HepG2 (cell line): ENCODE data around the gene CST11. TPM values are rescaled to one million over a fixed set of nuclear protein-coding genes. Genes with fewer than 3 reads are reported as not detected.

Experiments used
- ATAC-seq: fragments of 200-7000 bp; cut with Tn5 transposase; 3 replicates; pipeline ENCODE4 v1.9.1; 2020; ENCODE audit warnings: mild to moderate bottlenecking, moderate library complexity
- BruUV-seq: library from RNA; stranded (reverse); fragments of 400-500 nt; replicated peaks from 2 replicates; lab custom pipeline; 2021; lab: Mats Ljungman, UMichigan
- CTCF ChIA-PET: fragments of 300-600 bp; formaldehyde crosslinking; extraction: SDS; loops from one replicate; lab custom pipeline; 2021; ENCODE audit warnings: low total read pairs, inconsistent platforms, low intra/inter-chr PET ratio; lab: Yijun Ruan, JAX
- POLR2A ChIA-PET: fragments of 350-600 bp; sonication (Branson Sonifier 250); formaldehyde crosslinking; loops from one replicate; lab custom pipeline; 2020; ENCODE audit warnings: antibody characterized with exemption, inconsistent platforms; lab: Yijun Ruan, JAX
- DNase-seq: peaks from one replicate; pipeline ENCODE4 v3.0.0-alpha.2; 2015; ENCODE audit warnings: low spot score
- FAIRE-seq: peaks from 3 replicates; lab custom pipeline; 2011; peaks lifted over from hg19 to GRCh38; lab: Jason Lieb, UNC
- H2AFZ ChIP-seq: one replicate; pipeline ENCODE4 v1.6.1; 2011; ENCODE audit warnings: low read length, inconsistent platforms
- H3K27ac ChIP-seq: fragments of 300-600 bp; 3 replicates; pipeline ENCODE4 v1.8.0; 2011; ENCODE audit warnings: mixed run types, mild to moderate bottlenecking, mixed read lengths, low read length, inconsistent platforms; ENCODE audit not compliant: insufficient read depth; ENCODE audit errors: extremely low read length
- H3K27me3 ChIP-seq, 2 experiments: fragments of 200-600 bp in 1 of 2; 2 replicates in 1 of 2; 3 replicates in 1 of 2; pipeline versions ENCODE4 v1.6.0 to v1.8.0; 2011; ENCODE audit warnings: low read length in 2 of 2, mild to moderate bottlenecking in 2 of 2, moderate library complexity in 2 of 2, inconsistent platforms in 1 of 2; ENCODE audit not compliant: insufficient read depth in 2 of 2, control insufficient read depth in 1 of 2
- H3K36me3 ChIP-seq, 2 experiments: fragments of 200-600 bp in 1 of 2; replicated peaks in 1 of 2; 2 replicates in 1 of 2; 3 replicates in 1 of 2; pipeline versions ENCODE4 v1.5.1 to v1.8.0; 2011; ENCODE audit warnings: low read length in 2 of 2, inconsistent platforms in 1 of 2; ENCODE audit not compliant: insufficient read depth in 2 of 2, control insufficient read depth in 1 of 2
- H3K4me1 ChIP-seq: 2 replicates; pipeline ENCODE4 v1.5.1; 2012; ENCODE audit warnings: low read length, inconsistent platforms; ENCODE audit not compliant: insufficient read depth
- H3K4me2 ChIP-seq: 2 replicates; pipeline ENCODE4 v1.6.0; 2011; ENCODE audit warnings: low read depth, low read length, inconsistent platforms
- H3K4me3 ChIP-seq, 3 experiments: fragments of 200-600 bp in 1 of 3; sonication (generic), shearing (Covaris generic) in 1 of 3; replicated peaks in 1 of 3; 2 replicates each; pipeline ENCODE4 v1.5.1; 2011 to 2016; ENCODE audit warnings: low read length in 3 of 3, inconsistent platforms in 2 of 3, low read depth in 2 of 3, mild to moderate bottlenecking in 2 of 3, control low read depth in 1 of 3, mixed read lengths in 1 of 3; ENCODE audit not compliant: insufficient read depth in 1 of 3
- H3K79me2 ChIP-seq: one replicate; pipeline ENCODE4 v1.6.1; 2011; ENCODE audit warnings: low read length, inconsistent platforms; ENCODE audit not compliant: insufficient read depth
- H3K9ac ChIP-seq: 2 replicates; pipeline ENCODE4 v1.6.0; 2011; ENCODE audit warnings: mild to moderate bottlenecking, low read depth, low read length, inconsistent platforms; ENCODE audit not compliant: insufficient read depth
- H3K9me3 ChIP-seq: 2 replicates; pipeline ENCODE4 v1.5.1; 2012; ENCODE audit warnings: mild to moderate bottlenecking, low read length
- H4K20me1 ChIP-seq: 2 replicates; pipeline ENCODE4 v1.6.0; 2011; ENCODE audit warnings: inconsistent platforms, mild to moderate bottlenecking, low read length, moderate library complexity; ENCODE audit not compliant: insufficient read depth
- ARID2 ChIP-seq: sonication (generic); formaldehyde crosslinking; IDR thresholded peaks from 2 replicates; pipeline ENCODE4 v1.8.1; 2022; ENCODE audit warnings: mild to moderate bottlenecking, missing genetic modification reagents, borderline replicate concordance
- ELF1 ChIP-seq: sonication (generic); formaldehyde crosslinking; IDR thresholded peaks from 2 replicates; pipeline ENCODE4 v1.4.0; 2020; ENCODE audit warnings: missing genetic modification reagents
- ELF3 ChIP-seq: IDR thresholded peaks from 2 replicates; pipeline ENCODE4 v1.6.1; 2016; ENCODE audit warnings: missing genetic modification reagents, missing compliant biosample characterization
- HMG20B ChIP-seq: conservative IDR thresholded peaks from 2 replicates; pipeline ENCODE4 v1.6.1; 2016; ENCODE audit warnings: missing genetic modification reagents, missing compliant biosample characterization
- KDM2A ChIP-seq: sonication (generic); formaldehyde crosslinking; IDR thresholded peaks from 2 replicates; pipeline ENCODE4 v1.4.0; 2020; ENCODE audit warnings: low read depth, missing genetic modification reagents, borderline replicate concordance
- KDM5B ChIP-seq: sonication (generic); formaldehyde crosslinking; IDR thresholded peaks from 2 replicates; pipeline ENCODE4 v1.4.0; 2020; ENCODE audit warnings: missing genetic modification reagents, mild to moderate bottlenecking, borderline replicate concordance
- MTF2 ChIP-seq: sonication (generic); formaldehyde crosslinking; IDR thresholded peaks from 2 replicates; pipeline ENCODE4 v1.5.0; 2020; ENCODE audit warnings: missing genetic modification reagents, borderline replicate concordance
- ZNF362 ChIP-seq: sonication (generic); formaldehyde crosslinking; IDR thresholded peaks from 2 replicates; pipeline ENCODE4 v1.4.0; 2020; ENCODE audit warnings: missing genetic modification reagents, mild to moderate bottlenecking, borderline replicate concordance
- ZNF496 ChIP-seq: sonication (generic); formaldehyde crosslinking; IDR thresholded peaks from 2 replicates; pipeline ENCODE4 v1.8.1; 2023; ENCODE audit warnings: mild to moderate bottlenecking, moderate library complexity, missing genetic modification reagents; ENCODE audit not compliant: insufficient replicate concordance
- ZNF839 ChIP-seq: sonication (generic); formaldehyde crosslinking; IDR thresholded peaks from 2 replicates; pipeline ENCODE4 v1.4.0; 2020; ENCODE audit warnings: missing genetic modification reagents, mild to moderate bottlenecking, borderline replicate concordance
- WGBS: methylation state at CpG from one replicate; pipeline ENCODE4 v1.1.6; 2017; ENCODE audit warnings: low lambda C conversion rate; 5-methylcytosine and 5-hydroxymethylcytosine counted together
- in situ Hi-C: cut with HindIII; loops from 2 replicates; pipeline ENCODE4 v1.10.0; 2017; ENCODE audit warnings: low pct_unique_long_range_greater_than_20kb; ENCODE audit not compliant: extremely low pct_ligation_motif_present
- intact Hi-C: fragments of 100-400 bp; cut with micrococcal nuclease; formaldehyde crosslinking; loops from one replicate; pipeline ENCODE4 v1.10.0; 2022; ENCODE audit not compliant: unreplicated experiment
- polyA plus RNA-seq, 8 experiments: library from polyadenylated mRNA; depleted of rRNA in 3 of 8; stranded (reverse) in 7 of 8; unstranded in 1 of 8; fragments of >200 nt; fragmentation: Illumina TruSeq in 4 of 8; extraction: Trizol in 4 of 8; gene quantifications; 2 replicates each; pipeline versions ENCODE4 v1.2.1 to v1.2.3, GENCODE V29; 2011 to 2016; ENCODE audit warnings: low read depth in 4 of 8, missing spikeins in 1 of 8, mixed read lengths in 1 of 8; ENCODE audit not compliant: insufficient read depth in 1 of 8
- total RNA-seq, 5 experiments: library from RNA; depleted of rRNA; stranded (reverse); fragments of >200 nt; fragmentation: Illumina TruSeq; extraction: Trizol; gene quantifications; 2 replicates each; pipeline ENCODE4 v1.2.3, GENCODE V29; 2016; ENCODE audit warnings: low read depth in 1 of 5
- TF ChIP-seq, protein P1 (sequence below): sonication (generic); formaldehyde crosslinking; IDR thresholded peaks from 2 replicates; pipeline ENCODE4 v1.5.1; 2020; ENCODE audit warnings: mild to moderate bottlenecking, missing genetic modification reagents, borderline replicate concordance
- TF ChIP-seq, protein P2 (sequence below): IDR thresholded peaks from 2 replicates; pipeline ENCODE4 v1.6.1; 2016

The CST11 gene
- total and polyA plus RNA-seq, 2 of the 13 experiments (the other 11 are each of a cell fraction or from before 2014, with no cell fraction given): not detected

DNA sequence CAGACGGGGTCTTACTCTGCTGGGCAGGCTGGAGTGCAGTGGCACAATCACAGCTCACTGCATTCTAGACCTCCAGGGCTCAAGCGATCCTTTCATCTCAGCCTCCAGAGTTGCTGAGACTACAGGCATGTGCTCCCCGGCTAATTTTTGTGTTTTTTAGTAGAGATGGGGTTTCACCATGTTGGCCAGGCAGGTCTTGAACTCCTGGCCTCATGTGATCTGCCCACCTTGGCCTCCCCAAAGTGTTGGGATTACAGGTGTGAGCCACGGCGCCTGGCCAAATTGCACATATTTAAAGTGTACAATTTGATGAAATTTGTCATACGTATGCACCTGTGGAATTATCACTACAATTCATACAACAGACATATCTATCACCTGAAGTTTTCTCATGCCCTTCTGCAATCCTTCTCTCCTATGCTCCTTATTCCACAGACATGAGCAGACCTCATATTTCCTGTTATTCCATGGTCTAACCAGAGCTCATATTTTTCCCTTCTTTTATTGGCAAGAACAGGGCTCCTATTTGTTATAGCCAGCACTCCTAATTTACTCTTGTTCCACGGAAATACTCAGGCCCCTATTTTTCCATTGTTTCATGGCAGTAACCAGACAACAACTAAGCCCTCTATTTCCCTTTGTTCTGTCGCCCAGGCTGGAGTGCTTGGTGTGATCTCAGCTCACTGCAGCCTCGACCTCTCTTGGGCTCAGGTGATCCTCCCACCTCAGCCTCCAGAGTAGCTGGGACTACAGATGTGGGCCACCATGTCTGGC lies 15.4 kb downstream of the CST11 start (continued):
- TF ChIP-seq ZNF839 (no peak), ARID2 (CRISPR knock-in tag) (no peak)
- TF ChIP-seq, protein P1, sequence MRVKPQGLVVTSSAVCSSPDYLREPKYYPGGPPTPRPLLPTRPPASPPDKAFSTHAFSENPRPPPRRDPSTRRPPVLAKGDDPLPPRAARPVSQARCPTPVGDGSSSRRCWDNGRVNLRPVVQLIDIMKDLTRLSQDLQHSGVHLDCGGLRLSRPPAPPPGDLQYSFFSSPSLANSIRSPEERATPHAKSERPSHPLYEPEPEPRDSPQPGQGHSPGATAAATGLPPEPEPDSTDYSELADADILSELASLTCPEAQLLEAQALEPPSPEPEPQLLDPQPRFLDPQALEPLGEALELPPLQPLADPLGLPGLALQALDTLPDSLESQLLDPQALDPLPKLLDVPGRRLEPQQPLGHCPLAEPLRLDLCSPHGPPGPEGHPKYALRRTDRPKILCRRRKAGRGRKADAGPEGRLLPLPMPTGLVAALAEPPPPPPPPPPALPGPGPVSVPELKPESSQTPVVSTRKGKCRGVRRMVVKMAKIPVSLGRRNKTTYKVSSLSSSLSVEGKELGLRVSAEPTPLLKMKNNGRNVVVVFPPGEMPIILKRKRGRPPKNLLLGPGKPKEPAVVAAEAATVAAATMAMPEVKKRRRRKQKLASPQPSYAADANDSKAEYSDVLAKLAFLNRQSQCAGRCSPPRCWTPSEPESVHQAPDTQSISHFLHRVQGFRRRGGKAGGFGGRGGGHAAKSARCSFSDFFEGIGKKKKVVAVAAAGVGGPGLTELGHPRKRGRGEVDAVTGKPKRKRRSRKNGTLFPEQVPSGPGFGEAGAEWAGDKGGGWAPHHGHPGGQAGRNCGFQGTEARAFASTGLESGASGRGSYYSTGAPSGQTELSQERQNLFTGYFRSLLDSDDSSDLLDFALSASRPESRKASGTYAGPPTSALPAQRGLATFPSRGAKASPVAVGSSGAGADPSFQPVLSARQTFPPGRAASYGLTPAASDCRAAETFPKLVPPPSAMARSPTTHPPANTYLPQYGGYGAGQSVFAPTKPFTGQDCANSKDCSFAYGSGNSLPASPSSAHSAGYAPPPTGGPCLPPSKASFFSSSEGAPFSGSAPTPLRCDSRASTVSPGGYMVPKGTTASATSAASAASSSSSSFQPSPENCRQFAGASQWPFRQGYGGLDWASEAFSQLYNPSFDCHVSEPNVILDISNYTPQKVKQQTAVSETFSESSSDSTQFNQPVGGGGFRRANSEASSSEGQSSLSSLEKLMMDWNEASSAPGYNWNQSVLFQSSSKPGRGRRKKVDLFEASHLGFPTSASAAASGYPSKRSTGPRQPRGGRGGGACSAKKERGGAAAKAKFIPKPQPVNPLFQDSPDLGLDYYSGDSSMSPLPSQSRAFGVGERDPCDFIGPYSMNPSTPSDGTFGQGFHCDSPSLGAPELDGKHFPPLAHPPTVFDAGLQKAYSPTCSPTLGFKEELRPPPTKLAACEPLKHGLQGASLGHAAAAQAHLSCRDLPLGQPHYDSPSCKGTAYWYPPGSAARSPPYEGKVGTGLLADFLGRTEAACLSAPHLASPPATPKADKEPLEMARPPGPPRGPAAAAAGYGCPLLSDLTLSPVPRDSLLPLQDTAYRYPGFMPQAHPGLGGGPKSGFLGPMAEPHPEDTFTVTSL (CRISPR knock-in tag): 0 out of 2 replicates have a peak, but pooled peaks have one; percentile 7

DNA sequence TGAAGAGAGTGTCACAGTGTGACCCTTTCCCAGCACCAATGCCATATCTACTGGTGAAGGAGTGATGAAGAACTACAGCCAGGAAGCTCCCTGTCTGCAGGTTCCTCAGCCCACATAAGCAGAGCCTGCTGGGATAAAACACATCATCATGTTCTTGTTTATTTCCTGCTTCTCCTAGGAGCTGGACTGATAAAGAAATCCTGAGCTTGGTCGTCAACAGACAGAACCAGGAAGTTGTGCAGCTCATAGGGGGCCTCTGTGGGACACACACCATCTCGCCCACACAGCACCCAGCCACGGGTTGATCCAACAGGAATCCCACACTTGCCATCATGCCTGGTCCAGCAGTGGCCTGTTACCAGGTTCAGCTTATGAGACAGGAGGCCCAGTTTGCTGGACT lies 16.0 kb downstream of the CST11 start:
- 28% methylated on average over 3 of the region's 3 CpGs for WGBS
- H3K27me3 ChIP-seq: no peaks in the 10 kb centered on the region; a peak in 1 of 5 replicates
- ChIA-PET POLR2A (interaction anchor here (0.9 to 3.2 kb wide), 17 partner anchors 9 to 1006 kb away, joined by 3 to 30 read pairs (median 5); partner anchors contain the start of genes CST3, GZF1, NAPB and NXT1), CTCF (no interaction called here)
- H3K9ac ChIP-seq: peak overlapping the region; percentile 17; the same call in 1 of the 2 replicates
- peak overlapping the region; percentile 96 for H3K4me2 ChIP-seq
- no peaks in the 10 kb centered on the region for H3K36me3 ChIP-seq
- H3K79me2 ChIP-seq: no peaks in the 10 kb centered on the region
- no peaks in the 10 kb centered on the region for H4K20me1 ChIP-seq
- peak overlapping the region; percentile 50 for H3K27ac ChIP-seq
- peak overlapping the region; percentile 38 to 67 (median 47) for H3K4me3 ChIP-seq
- BruUV-seq: TSS peak; percentile 72
- peak overlapping the region; percentile 67 for H2AFZ ChIP-seq
- intact Hi-C loops (no loop called here), in situ Hi-C loops (no loop called here)
- no peaks in the 10 kb centered on the region for H3K9me3 ChIP-seq
- peak; percentile 32 for FAIRE-seq
- peak; percentile 46 for ATAC-seq
- DNase-seq: no peak
- peaks cover 41% of the 10 kb centered on the region for H3K4me1 ChIP-seq
- TF ChIP-seq MTF2 (CRISPR knock-in tag) (no peak), KDM2A (CRISPR knock-in tag) (0 out of 2 replicates have a peak, but pooled peaks have one; percentile 9), ZNF496 (CRISPR knock-in tag) (no peak), ELF3 (CRISPR knock-in tag) (peak; percentile 80; the same call in 1 of the 2 replicates), ZNF362 (CRISPR knock-in tag) (0 out of 2 replicates have a peak, but pooled peaks have one; percentile 7), ELF1 (peak; percentile 60), KDM5B (CRISPR knock-in tag) (0 out of 2 replicates have a peak, but pooled peaks have one; percentile 13), HMG20B (0 out of 2 replicates have a peak, but pooled peaks have one; percentile 0)
- TF ChIP-seq, protein P2, sequence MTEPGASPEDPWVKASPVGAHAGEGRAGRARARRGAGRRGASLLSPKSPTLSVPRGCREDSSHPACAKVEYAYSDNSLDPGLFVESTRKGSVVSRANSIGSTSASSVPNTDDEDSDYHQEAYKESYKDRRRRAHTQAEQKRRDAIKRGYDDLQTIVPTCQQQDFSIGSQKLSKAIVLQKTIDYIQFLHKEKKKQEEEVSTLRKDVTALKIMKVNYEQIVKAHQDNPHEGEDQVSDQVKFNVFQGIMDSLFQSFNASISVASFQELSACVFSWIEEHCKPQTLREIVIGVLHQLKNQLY (CRISPR knock-in tag): 0 out of 2 replicates have a peak, but pooled peaks have one; percentile 11
